NCI-H1105 (cell line): Measurements from ENCODE around the gene DENND10.
"Not testable (repeated sequence)": the region's sequence is repeated elsewhere in the genome, so short reads cannot be mapped to it uniquely, and the experiment has no call there.

Experiments used
- DNase-seq: peaks from one replicate; lab custom pipeline; 2025; lab: John Stamatoyannopoulos, UW

The DENND10 gene

GRCh38 chr10:119133949-119134348 is 30.0 kb downstream of the DENND10 start:
- DNase-seq: no peak

GRCh38 chr10:119135513-119135881 is 31.6 kb downstream of the DENND10 start:
- DNase-seq: no peak

GRCh38 chr10:119136084-119136483 is 32.2 kb downstream of the DENND10 start:
- no peak for DNase-seq

GRCh38 chr10:119137878-119138277 is 34.0 kb downstream of the DENND10 start:
- DNase-seq: not testable (repeated sequence)

- DNase-seq: no peak
Measured at GRCh38 chr10:119138346-119139306, 34.7 kb downstream of the DENND10 start.

- DNase-seq: no peak
Measured at GRCh38 chr10:119139464-119140067, 35.7 kb downstream of the DENND10 start.

GRCh38 chr10:119140603-119141245 is 36.8 kb downstream of the DENND10 start:
- no peak for DNase-seq

GRCh38 chr10:119143657-119144056 is 39.7 kb downstream of the DENND10 start:
- DNase-seq: no peak

- no peak for DNase-seq
Measured at GRCh38 chr10:119149157-119149556, 45.2 kb downstream of the DENND10 start.

- DNase-seq: no peak
Measured at GRCh38 chr10:119149729-119150128, 45.8 kb downstream of the DENND10 start.

- DNase-seq: not testable (repeated sequence)
Measured at GRCh38 chr10:119151601-119152000, 47.7 kb downstream of the DENND10 start.

- DNase-seq: no peak
Measured at GRCh38 chr10:119153041-119153440, 49.1 kb downstream of the DENND10 start.

- DNase-seq: no peak
Measured at GRCh38 chr10:119153661-119154060, 49.7 kb downstream of the DENND10 start.

- no peak for DNase-seq
Measured at GRCh38 chr10:119159332-119159731, 55.4 kb downstream of the DENND10 start.

- no peak for DNase-seq
Measured at GRCh38 chr10:119161680-119162451, 58.0 kb downstream of the DENND10 start.

GRCh38 chr10:119162452-119163092 is 58.7 kb downstream of the DENND10 start:
- DNase-seq: no peak

- DNase-seq: peak; percentile 30
Measured at GRCh38 chr10:119165171-119166117, 61.5 kb downstream of the DENND10 start, which contains the start of gene SFXN4. TSS of gene SFXN4 (minus strand) at chr10:119165714. CDS start at chr10:119165647, 67 bp downstream.

- no peak for DNase-seq
Measured at GRCh38 chr10:119166118-119166500, 62.2 kb downstream of the DENND10 start.

- DNase-seq: no peak
Measured at GRCh38 chr10:119166564-119166963, 62.7 kb downstream of the DENND10 start.

- no peak for DNase-seq
Measured at GRCh38 chr10:119167041-119167440, 63.1 kb downstream of the DENND10 start.
